22Rv1 (cell line): ENCODE data around the gene HLCS.

Experiments used
- ZFX ChIP-seq: fragments of 450-650 bp; IDR thresholded peaks from 2 replicates; pipeline ENCODE4 v1.6.1; 2017; ENCODE audit warnings: antibody characterized with exemption, borderline replicate concordance
- TF ChIP-seq, protein P1 (sequence below): fragments of 450-650 bp; IDR thresholded peaks from 2 replicates; pipeline ENCODE4 v1.5.1; 2017; ENCODE audit warnings: mild to moderate bottlenecking

DNA sequence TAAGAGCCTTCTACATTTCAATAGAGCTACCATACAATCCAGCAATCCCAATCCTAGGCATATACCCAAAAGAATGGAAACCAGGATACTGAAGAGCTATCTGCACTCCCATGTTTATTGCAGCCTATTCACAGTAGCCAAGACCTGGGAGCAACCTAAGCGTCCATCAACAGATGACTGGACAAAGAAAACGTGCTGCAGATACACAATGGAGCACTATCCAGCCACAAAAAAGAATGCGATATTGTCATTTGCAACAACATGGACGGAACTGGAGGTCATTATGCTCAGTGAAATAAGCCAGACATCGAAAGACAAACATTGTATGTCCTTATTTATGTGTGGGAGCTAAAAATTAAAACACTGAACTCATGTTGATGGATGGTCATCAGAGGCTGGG is 115.3 kb downstream of the HLCS start:
- TF ChIP-seq, protein P1, sequence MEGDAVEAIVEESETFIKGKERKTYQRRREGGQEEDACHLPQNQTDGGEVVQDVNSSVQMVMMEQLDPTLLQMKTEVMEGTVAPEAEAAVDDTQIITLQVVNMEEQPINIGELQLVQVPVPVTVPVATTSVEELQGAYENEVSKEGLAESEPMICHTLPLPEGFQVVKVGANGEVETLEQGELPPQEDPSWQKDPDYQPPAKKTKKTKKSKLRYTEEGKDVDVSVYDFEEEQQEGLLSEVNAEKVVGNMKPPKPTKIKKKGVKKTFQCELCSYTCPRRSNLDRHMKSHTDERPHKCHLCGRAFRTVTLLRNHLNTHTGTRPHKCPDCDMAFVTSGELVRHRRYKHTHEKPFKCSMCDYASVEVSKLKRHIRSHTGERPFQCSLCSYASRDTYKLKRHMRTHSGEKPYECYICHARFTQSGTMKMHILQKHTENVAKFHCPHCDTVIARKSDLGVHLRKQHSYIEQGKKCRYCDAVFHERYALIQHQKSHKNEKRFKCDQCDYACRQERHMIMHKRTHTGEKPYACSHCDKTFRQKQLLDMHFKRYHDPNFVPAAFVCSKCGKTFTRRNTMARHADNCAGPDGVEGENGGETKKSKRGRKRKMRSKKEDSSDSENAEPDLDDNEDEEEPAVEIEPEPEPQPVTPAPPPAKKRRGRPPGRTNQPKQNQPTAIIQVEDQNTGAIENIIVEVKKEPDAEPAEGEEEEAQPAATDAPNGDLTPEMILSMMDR: no peak
- no peak for TF ChIP-seq ZFX
